ENCODE results near the gene LGR4.

The LGR4 gene

DNA sequence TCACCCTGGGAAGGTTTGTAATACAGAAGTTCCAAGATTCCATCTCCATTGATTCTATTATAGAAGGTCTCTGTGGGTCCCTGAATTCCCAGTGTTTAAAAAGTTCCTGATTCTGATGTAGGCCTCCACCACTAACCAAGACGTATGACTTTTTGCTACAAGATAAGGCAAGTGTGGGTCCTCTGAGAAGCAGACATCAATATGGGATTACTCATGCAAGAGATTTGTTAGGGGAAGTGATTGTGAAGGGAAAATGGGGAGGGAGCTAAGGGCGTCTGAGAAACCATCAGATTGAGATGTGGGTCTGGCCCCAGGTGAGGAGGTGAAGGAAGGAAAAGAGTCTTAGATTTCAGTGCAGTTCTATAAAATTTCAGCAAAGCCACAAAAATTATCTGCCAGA, 10.2 kb upstream of the LGR4 start:
- DNase-seq (ENCODE audit: low spot score): no peak

DNA sequence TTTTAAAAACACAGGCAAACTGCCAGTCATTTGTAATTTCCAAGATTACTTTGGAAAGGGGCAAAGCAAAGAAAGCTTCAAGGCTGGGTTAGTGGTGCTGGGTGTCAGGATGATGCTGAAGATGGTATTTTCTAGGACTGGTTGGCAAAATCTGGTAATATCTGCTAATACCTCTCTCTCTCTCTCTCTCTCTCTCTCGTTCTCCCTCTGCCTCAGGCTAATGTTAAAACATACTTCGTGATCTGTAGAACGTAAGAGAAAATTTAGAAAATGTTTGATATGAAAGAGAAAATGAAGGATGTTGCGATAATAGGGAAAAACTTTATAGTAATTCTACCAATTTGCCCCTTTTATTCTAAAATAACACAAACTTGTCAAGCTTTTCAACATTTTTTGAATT, 9.4 kb upstream of the LGR4 start:
- DNase-seq (ENCODE audit: low spot score): no peak

DNA sequence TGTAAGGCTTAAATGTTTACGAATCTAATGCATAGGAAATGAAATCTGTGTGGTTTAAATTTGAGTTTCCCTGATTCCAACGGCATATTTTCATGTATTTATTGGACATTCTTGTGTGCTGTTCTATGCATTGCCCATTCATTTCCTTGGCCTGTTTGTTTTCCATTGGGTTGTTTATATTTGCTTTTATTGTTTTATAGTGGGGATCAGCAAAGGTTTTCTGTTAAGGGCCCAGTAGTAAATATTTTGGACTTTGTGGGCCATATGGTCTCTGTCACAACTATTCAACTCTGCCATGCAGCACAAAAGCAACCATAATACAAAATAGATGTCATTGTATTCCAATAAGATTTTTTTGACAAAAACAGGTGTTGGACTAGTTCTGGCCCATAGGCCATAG, 5.2 kb upstream of the LGR4 start:
- no peak for DNase-seq (ENCODE audit: low spot score)

DNA sequence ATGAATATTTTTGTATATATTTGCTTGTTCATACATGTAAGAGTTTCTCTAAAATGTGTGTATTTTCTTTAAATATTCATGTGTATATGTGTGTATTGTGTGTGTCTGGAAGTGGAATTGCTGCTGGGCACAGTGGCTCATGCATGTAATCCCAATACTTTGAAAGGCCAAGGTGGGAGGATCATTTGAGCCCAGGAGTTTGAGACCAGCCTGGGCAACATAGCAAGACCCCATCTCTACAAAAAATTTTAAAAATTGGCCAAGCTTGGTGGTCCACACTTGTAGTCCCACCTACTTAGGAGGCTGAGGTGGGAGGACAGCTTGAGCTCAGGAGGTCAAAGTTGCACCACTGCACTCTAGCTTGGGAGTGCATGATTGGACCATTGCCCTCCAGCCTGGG, 4.7 kb upstream of the LGR4 start:
- DNase-seq (ENCODE audit: low spot score): no peak

DNA sequence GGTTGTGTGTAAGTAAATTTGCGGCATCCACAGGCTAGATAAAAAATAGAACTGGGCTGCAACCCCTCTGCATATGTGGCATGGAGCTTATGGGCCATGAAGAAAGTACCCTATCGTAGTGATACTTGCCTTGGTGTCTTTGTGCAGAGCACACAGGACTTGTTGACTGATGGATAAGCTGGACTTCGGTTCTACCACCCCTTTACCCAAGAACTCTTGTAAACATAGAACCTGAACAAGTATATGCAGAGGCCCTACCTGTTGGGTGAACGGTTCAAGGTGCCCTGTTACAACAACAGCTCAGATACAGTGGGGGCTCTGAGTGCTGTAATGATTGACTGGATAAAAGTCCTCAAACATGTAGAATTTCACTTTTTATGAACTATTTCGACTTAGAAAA, 3.0 kb upstream of the LGR4 start:
- DNase-seq (ENCODE audit: low spot score): no peak

DNA sequence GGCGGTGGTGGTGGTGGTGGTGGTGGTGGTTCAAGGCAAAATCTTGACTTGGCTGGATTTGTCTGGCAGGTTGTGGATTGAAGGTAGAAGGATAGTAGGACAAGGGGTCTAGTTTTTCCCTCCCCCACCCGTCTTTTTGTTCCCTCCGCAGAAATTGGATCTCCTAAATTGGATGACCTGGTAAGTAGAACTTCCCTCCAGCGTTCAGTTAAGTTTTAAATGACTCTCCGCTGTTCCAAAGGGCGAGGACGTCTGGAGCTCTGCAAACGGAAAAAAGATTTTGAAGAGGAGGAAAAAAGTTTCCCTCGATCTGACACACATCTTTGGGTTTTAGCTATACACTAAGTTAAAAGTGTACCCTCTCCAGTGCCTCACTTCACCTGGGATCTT, 422 bp upstream of the LGR4 start:
- DNase-seq (ENCODE audit: low spot score): no peak

DNA sequence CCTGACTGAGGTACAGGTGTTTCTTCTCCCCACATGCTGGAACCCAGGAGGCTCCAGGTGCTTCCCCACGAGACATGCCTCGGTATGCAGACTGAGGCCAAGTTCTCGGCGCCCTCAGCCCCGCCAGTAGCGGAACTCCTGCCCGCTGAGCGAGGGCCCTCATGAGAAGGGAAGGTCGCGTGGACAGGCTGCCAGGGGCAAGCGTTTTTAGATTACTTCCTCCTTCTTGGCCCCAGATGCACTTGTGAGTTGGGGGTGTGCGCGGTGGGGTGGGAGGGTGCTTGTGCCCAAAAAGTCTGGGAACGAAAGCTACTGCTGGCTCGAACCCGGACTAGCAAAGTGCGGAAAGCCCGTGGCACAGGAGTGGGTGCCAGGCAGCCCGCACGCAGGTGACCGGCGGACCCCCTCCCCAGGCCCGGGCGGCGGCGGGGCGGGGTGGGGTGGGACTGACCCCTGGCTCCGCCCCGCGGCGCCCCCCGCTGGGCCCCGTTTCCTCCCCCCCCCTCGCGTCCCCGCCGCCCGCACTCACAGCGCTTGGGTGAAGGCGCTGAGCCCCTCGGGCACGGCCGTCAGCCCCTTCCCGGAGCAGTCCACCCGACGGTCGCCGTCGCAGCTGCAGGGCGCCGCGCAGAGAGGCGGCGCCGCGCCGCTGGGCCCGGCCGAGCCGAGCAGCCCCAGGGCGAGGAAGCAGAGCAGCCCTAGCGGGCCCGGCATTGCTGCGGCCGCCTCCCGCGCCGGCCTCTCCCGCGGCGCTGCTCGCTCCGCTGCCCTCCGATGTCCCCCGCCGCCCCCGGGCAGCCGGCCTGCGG, 797 bp downstream of the LGR4 start:
- peak; percentile 20 for DNase-seq (ENCODE audit: low spot score)

DNA sequence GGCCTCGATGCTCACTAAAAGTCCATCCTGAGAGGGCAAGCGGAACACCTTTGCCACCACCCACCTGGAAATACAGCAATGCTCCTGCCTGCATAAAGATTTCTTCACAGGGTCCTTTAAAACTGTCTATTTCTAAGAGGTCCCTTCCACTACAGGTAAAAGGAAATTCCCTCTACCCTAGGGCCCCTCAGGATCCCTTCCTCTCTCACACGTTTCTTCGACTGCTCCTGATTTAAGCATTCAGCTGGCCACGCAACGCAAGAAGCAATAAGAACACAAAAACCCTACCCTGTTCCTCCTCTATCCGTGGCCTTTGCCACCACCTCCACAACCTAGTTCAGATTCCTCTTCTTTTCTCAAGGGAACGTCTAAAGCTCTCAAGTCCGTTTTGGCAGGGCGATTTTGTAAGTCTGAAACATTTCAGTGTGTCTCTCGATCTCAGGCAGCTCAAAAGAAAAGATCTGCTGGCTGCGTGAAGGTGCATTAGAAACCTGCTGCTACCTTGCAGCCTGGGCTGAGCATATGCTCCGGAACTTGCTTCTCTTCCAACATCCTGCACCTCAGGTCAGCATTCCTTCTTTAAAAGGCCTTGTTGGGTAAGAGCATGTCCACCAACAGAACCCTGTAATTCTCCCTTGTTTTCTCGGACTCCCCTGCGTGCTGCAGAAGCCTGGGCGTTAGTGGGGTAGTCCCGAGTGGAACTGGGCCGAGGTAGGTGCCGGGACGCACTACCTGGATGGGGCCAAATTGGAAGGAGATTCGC, 1.6 kb downstream of the LGR4 start:
- DNase-seq (ENCODE audit: low spot score): no peak

DNA sequence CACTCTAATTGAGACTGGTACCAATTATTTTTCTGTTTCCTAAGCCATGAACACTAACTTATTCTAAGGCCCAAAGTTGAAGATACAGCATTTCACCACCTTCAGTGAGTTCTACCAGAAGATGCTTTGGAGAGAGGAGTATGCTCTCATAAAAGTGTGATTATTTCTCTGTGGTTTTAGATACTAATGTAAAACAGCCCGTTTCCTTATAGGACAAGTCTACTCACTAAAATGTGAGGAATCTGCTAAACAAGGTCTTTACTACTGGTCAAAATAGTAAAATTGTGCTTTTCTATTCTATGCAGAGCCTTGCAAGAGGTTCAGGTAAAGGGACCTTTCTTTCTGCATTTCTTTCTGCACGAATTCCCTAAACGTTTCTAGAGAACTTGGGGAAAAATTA, 2.4 kb downstream of the LGR4 start:
- DNase-seq (ENCODE audit: low spot score): no peak

DNA sequence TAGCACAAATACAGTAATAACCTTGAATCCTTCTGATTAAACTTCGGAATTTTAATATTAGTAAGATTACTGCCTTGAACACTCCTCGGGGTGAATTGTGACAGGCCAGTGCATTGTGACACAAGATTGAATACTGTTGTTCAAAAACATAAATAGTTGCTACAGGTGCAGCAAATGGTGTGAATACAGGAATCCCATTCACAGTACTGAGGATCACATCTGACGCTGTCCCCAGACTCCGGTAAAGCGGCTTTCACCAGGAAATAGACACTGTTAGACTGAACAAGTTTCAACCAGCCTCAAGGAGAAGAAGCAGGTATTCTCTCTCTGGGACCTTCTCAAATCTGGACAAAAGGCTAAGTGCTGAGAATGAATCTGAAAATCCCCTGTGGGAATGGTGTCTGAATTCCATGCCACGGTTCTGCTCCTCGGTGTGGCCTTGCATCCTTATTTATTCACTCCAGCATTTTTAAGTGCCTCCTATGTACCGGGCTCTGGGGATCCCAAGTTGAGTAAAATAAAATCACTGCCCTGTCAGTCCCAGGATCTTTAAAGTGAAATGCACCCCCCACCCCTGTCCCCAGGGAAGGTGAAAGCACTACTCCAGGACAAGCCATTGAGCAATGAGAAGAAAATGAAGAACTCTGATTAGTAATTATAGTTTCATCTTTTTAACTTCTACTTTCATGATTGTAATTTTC, 3.4 kb downstream of the LGR4 start:
- DNase-seq (ENCODE audit: low spot score): no peak

DNA sequence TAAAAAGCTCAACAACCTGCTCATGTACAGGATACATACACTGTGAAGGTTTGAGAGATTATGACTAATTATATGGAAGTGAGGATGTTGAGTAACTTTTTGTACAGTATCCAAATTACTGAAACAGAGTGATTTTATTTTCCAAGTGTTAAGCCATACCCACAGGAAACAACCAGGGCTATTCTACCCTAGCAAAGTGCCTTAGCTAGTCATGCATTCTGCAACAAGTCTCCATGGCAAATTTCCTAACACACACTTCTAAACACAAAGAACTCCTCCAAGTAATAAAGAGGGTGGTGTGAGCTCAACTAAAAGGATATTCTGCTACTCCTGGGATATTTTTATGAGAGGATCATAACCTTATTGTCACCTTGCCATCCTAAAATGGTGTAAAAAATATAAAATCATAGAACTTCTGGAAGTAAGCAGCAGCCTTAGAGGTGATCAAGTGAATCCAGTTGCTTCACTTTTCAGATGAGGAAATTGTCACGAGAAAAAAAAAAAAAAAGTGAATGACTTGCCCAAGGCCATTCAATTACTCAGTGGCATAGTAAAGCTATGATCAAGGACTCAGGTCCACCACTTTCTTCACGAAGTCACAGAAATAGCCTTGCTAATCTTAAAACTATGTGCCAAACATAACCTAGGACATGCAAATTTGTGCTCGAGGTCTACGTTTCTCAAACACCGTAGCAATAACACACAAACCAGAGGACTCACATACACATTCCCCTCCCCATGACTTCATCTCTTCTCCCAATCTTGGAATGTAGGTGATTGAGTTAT, 4.2 kb downstream of the LGR4 start:
- no peak for DNase-seq (ENCODE audit: low spot score)

DNA sequence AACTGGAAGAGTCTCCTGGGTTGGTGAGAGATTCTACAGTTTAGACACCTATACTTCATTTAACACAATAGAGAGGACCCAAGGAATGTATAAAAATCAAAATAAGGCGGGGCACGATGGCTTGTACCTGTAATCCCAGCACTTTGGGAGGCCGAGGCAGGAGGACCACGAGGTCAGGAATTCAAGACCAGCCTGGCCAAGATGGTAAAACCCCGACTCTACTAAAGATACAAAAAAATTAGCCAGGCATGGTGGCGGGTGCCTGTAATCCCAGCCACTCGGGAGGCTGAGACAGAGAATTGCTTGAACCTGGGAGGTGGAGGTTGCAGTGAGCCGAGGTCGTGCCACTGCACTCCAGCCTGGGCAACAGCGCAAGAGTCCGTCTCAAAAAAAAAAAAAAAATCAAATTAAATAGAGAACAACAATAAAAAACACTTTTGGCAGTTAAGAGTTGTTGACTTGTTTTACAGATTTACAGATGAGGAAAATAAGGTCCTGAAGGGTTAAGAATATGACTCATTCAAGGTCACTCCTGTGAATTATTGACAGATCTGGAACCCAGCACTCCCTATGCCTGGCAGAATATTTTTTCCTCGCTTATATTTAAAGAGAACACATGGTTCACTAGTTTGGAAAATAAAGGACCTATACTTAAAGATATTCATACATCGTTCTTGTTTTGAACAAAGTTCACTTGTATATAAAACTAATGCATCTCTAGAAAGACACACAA, 5.2 kb downstream of the LGR4 start:
- no peak for DNase-seq (ENCODE audit: low spot score)

DNA sequence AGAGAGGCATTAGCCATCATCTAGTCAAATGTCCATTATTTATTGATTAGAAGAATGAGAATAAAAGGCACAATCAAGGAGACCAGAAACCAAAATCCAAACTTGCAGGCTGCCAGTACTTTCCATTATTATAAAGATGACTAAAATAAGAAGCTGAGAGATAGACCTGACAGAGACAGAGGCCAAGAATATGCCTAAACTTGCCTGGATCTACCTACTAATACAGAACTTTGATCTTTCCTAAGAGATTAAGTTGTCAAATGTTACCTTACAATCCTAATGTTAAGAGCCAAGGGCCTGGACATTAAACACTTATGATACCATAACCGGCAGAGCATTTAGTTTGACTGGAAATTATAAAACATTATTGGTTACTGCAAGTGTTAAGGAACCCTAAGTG, 6.2 kb downstream of the LGR4 start:
- DNase-seq (ENCODE audit: low spot score): no peak

DNA sequence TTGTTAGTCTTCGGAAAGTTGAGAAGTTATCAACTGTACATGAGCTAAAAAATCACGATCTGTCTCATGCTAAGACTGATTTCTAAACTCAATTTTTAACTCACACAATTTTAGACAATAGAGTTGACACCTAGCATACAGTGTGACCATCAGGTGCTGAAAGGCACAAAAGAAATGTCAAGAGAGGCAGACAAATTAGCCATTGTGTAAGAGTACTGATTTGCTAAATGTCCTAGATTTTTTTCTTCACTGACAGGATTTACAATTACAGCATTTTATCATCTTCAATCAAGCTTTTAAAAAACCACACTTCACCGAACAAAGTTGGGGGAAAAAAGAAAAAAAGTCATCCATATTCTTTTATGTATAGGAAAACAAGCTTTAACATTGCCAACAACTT, 7.0 kb downstream of the LGR4 start:
- DNase-seq (ENCODE audit: low spot score): no peak

DNA sequence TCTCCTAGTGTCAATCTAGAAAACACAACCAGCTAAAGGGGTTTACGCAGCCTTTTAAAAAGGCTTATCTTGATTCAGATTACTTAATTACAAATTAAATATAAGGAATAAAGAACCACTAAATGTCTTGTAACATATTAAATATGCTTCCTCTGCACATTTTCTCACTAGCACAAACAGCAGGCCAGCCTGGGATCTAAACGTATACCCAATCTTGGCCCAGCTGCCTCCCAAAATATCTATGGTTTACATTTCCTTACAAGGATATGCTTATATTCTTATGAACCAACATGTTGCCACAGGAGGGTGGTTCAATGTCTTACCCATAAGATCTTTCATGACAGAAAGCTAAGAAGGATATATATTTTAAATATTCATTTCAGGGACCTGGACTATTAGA, 7.7 kb downstream of the LGR4 start:
- DNase-seq (ENCODE audit: low spot score): no peak

DNA sequence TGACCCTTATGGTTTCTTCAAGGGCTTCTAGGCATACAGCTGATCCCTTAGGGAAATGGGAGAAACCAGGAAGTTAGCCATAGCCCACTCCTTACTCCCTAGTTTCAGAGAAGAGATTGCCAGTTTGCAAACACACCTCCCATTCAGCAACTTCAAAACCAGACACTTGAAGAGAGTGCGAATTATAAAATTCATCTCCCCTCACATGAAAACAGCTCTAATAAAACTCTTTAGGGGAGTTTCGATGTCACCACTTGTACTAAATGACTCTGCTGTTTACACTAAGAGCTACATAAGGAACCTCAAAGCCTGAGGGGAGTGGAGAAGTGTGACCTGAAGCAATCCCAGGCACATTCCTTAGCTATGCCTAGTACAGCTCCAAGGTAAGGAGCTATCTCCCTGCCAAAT, 8.3 kb downstream of the LGR4 start:
- DNase-seq (ENCODE audit: low spot score): no peak

DNA sequence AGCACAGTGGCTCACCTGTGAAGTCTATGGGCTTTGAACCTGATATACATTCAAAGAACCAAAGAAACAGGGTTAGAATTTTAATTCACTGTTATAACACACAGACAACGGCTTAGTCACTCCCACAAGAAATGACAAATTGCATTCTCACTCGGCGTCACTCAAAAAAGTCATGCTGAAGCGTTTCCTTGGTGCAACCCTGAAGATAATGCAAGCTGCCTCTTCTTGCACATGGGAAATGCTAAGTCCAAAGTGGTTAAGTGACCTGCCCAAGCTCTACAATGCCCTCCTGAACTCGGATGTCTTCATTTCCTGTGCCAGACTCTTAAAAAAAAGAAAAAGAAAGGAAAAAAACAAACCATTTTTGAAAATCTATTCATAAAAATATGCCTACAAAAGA, 10.0 kb downstream of the LGR4 start:
- DNase-seq (ENCODE audit: low spot score): no peak

DNA sequence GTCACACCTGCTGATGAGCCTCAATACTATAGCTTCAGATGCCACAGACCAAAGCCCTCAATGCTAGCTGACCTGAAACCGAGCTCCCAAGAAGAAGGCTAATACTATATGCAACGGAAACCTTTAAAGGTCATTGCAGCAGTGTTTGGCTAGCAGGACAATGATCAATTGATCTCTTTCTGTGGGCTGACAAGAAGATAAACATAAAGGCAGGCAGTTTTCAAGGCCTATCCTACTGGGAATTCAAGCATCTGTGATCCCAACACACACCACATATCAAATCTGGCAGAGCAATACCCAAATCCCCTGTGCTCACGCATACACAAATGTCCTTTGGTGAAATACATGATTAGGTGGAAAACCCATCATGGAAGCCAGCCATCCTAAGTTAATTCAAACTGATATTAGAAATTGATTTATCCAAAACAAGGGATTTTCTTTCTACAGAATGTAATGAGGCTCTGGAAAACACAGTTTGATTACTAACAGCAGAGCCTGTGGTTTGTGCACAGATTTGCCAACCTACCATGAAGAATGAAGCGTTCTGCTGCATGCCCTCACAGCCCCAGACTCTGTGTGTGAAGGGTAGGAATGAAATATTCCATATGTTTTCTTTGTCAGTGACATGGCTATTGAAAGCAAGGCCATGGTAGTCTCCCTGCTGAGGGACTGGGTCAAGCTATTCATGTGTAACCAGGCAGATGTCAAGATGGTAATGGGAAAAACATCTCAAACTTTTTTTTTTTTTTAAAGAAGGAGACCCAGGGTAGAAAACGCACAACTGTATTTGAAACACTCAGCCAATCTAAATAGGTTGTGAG, 12.2 kb downstream of the LGR4 start:
- no peak for DNase-seq (ENCODE audit: low spot score)

DNA sequence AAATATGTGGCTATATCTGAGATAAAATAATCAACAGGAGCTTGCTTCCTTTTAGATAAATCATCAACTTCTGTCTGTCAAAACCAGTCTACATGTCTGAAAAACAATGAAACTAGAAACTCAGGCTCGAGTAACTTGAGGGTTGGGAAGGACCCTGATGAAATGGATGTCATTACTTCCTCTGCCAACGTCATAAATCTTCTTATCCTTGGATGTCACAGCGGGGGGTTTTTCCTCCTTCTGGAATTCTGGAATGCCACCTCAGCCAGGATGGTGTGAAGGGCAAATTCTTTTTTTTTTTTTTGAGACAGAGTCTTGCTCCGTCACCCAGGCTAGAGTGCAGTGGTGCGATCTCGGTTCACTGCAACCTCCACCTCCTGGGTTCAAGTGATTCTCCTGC, 13.4 kb downstream of the LGR4 start:
- DNase-seq (ENCODE audit: low spot score): no peak

DNA sequence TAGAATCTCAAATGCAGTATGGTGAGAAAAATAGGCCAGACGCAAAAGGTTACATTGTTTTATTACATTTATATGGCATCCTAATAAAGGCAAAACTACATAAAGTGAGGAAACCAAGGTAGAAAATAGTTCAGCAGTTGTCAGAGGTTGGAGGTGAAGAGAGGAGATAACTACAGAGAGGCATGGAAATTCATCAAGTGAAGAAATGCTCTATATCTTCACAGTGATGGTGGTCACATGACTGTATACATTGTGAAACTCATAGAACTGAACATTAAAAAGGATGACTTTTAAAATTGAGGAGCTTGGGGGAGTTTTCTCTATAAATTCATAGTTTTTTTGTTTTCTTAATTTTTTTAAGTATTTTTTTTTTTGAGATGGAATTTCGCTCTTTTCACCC, 14.4 kb downstream of the LGR4 start:
- no peak for DNase-seq (ENCODE audit: low spot score)

Measured in hematopoietic multipotent progenitor cell treated with erythropoietin and hydrocortisone succinate and interleukin-3 and kit ligand, for 17 days (in vitro differentiated cells).